Stimulated activated CD8-positive, alpha-beta memory T cell treated with anti-CD3 and anti-CD28 coated beads, Interleukin-12 subunit alpha, Interleukin-12 subunit beta, amount 100 ng/mL, for 24 hours (primary cell): ENCODE results near the gene FGF5.
"Not testable (repeated sequence)": the region's sequence is repeated elsewhere in the genome, so short reads cannot be mapped to it uniquely, and the experiment has no call there.

ENCODE experiments used
- DNase-seq: peaks from one replicate; pipeline ENCODE4 v3.0.0-alpha.2; 2020; ENCODE audit errors: extremely low read depth

The FGF5 gene

DNA sequence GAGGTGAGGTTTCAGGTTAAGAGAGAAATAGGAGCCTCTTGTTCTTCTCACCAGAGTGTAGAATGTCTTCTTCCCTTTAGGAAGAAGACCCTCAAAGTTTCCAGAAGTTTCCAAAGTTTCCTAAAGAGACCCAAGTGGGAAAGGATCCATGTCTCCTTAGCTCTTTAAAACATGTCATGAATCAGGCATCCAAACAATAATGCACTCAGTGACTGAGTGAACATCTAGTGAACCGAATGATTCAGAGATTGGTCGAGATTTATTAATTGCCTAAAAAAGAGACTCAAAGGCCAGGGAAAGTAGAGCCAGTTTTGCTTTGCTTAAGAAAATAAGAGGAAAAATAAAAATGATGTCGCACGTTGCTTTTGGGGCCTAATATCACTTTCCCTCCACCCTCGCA is 29.4 kb downstream of the FGF5 start:
- DNase-seq, result no peak

DNA sequence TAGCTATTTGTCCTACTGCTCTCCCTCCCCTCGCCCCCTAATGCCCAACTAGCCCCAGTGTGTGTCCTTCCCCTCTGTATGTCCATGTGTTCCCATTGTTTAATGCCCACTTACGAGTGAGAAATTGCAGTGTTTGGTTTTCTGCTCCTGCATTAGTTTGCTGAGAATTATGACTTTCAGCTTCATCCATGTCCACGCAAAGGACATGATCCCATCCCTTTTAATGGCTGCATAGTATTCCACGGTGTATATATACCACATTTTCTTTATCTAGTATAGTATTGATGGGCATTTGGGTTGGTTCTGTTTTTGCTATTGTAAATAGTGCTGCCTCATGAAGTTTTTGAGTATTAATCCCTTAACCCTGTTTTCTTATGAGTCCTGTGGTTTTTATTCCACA is 35.4 kb downstream of the FGF5 start:
- no peak for DNase-seq

DNA sequence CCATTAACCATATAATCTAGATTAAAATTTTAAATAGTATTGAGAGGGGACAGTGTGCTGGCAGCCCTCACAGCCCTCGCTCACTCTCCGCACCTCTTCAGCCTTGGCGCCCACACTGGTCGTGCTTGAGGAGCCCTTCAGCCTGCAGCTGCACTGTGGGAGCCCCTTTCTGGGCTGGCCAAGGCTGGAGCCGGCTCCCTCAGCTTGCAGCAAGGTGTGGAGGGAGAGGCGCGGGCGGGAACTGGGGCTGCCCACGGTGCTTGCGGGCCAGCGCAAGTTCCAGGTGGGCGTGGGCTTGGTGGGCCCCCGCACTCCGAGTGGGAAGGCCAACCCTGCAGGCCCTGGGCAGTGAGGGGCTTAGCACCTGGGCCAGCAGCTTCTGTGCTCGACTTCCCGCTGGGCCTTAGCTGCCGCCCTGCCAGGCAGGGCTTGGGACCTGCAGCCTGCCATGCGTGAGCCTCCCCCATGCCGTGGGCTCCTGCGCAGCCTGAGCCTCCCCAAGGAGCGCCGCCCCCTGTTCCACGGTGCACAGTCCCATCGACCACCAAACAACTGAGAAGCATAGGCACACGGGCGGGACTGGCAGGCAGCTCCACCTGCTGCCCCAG is 36.3 kb downstream of the FGF5 start:
- DNase-seq, result no peak

DNA sequence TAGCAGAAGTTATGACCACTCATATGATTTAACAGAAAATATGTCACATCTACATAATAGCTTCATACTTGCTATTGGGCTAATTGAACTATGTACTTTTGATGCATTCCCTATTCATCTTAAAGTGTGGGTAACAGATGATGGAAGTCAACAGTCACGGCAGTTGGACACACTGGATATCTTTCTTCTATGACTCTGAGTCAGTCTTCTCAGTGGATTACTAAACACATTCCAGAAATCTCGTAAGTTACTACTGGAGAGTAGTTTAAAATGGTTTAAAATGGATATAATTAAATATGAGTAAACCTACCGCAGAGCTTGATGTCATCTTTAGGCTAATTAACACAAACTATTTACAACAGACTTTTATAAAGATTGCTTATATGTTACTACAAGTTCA is 39.0 kb downstream of the FGF5 start:
- no peak for DNase-seq

DNA sequence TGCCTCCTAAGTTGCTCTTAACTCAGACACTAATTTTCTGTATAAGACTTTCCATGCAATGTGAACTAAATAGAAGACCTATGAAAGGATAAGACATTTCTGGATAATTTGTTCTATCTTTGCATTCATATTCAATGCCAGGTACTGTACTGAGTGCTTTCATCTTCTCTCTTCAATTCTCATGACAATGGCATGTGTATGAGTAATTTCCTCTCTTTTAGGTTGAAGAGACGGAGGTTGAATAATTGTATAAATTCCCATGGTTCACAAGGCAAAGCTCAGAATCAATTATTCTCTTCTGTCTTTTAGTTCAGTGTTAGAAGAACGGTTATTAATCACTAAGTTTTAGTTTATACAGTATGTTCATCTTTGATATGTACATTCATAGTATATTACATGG is 39.8 kb downstream of the FGF5 start:
- DNase-seq, result no peak

DNA sequence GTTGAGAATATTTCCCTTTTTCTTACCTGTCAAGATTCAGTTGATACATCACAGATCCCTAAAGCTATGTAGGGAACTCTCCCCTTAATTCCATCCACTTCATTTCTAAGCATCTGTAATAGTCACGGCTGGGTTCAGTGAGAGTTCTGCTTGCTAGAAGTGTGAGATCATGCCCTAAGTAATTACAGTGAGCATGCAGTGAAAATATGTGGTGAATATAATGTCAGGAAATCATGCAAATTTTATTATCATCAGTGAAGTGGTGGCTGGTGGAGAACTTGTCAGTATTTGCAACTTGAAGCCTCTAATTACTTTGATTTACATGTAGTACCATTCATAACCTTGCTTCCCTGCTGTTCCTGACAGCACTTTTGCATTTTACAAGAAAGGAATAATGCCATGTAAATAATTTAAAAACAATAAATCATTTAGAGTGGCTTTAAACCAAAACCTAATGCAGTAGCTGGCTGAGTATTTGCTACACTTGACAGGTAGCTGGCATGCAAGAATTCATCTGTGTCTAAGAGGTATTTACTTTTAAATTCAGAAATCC is 40.8 kb downstream of the FGF5 start:
- no peak for DNase-seq

DNA sequence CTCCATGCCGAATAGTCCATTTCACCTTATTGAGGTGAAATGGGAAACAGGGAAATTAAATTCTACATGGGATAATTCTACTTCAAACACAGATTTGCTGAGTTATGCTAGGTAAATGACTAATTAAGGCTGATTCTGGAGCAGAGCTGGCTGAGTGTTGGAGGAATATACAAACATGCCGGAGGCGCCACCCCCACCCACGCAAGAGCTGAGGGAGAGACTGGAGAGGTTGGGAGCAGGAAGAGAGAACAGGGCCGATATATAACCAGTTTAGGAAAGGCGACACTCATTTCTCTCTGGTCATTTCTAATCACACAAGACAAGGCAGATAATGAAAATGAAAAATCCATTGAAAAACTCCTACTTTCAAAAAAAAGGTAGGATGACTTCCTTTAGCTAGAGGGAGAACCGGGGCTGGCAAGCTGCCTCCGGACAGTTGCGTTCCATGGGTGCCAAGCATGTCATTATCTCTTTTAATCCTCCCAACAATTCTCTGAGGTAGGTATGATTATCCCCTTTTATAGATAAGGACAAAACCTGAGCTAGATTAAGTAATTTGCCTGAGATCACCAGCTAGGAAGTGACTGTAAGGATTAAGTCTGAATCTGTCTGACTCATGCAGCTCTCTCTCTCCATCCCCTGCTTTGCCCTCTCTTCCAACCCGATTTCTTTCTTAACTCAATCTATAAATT is 41.5 kb downstream of the FGF5 start:
- no peak for DNase-seq

DNA sequence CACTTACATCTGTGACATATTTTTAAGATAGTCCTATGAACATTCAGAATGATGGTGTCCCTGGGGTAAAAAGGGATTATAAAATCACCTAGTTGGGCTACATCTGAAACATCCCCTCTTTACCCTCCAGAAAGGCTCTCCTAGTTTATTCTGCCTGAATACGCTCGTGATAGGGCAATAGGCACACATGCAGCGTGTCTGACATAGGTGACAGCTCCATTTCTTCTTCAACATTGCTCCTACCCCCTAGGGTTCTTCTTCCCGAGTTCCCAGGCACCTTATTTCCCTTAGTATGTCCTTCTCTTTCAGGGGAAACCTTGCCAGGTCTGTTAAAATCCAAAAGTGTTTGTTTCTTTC is 42.0 kb downstream of the FGF5 start:
- DNase-seq, result no peak

DNA sequence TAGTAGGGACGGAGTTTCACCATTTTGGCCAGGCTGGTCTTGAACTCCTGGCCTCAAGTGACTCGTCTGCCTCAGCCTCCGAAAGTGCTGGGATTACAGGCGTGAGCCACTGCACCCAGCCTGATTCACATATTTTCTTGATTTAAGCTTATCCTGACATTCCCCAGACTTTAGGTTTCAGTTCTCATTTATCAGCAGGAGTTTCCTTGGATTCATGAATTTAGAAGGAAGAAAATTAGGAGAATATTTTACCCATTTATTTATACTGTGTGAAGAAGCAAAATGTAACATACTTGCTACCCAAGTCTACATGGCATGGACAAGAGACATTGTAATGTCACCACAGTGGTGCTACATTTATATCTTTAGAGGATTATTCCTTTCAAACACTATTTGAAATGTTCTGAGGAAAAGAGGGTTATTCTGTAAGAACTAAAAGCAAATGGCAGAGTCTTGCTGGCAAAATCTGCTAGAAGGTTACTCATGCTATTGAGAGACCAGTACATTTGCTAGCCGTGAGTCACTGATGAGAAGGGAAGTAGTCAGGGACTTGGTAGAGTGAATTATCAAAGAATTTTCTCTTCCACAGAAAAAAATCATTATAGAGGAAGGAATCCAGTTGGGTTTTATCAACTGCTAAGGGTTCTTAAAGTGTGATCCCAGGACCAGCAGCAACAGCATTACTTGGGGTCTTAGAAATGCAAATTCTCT is 43.0 kb downstream of the FGF5 start:
- DNase-seq, result no peak

DNA sequence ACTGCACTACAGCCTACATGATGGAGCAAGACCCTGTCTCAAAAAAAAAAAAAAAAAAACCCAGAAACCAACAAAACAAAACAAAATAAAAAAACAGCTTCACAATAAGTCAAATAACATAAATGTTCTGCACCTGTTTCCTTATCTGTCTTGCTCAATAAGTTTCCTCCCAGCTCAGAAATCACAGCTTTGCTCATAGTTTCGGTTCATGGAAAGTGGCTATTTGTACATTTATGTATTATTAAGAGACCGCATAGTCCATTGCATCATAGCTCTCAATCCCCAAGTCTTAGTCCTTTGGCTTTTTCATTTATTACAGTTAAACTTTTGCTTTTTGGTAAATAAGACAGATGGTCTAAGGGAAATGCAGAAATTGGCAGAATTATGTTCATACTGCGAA is 44.7 kb downstream of the FGF5 start:
- no peak for DNase-seq

DNA sequence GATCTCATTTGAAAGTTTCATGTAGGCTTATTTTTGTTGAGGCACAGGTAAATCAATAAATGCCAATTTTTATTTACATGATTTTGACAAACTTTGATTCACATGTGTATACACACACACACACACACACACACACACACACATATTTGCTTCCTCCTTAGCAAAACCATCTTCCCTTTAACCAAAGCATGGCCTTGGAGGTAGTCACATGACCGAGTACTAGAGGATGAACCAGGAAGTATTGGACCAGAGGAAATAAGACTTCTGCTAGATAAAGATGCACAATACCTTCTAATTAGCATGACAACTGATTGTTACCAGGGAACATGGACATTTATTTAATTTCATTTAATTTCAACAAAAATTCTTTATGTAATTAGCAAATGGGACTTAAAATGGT is 45.7 kb downstream of the FGF5 start:
- no peak for DNase-seq

DNA sequence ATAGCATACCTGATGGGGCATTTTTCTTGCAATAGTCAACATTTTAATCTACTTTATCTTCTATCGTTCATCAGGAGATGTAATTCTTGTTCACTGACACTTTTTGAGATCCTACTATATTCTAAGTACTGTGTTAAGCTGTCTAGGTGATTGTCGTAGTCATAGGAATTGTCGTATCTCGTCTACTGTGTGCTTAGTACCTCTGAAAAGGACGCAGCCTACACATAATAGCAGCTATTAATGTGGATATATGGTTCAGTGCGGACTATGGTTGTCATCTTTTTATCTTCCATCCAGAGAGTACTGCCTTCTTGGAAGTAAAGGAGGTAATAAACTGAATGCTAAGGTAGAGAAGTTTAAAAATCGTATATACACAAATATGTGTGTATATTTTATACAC is 47.2 kb downstream of the FGF5 start:
- DNase-seq, result no peak

DNA sequence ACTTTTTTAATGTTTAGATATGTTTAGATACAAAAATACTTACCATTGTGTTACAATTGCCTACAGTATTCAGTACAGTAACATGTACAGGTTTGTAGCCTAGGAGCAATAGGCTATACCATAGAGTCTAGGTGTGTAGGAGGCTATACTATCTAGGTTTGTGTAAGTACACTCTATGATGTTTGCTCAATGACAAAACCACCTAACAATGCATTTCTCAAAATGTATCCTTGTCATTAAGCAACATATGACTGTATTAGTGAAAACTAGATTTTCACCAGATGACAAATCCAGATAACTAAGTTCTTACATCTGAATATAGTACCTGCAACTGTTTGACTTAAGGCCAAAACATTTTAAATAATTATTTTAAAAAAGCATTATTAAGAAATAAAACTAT is 49.4 kb downstream of the FGF5 start:
- not testable (repeated sequence) for DNase-seq

DNA sequence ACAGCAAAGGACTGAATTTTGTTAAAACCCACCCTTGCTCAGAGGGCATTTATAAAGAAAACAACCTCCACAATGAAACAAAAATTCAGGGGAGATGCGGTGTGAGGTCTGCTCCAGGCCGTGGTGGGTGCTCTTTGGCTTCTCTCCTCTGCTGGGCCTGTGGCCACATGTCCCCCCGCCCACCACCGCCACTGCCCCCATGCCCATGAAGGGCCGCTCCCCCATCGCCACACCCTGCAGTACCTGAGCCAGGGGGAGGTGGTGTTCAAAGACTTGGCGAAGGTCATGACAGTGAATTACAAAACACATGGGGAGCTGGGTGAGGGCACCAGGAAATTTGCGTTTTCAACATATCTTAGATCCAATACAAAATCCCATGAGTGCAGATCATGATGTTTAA is 54.9 kb downstream of the FGF5 start:
- DNase-seq, result no peak

DNA sequence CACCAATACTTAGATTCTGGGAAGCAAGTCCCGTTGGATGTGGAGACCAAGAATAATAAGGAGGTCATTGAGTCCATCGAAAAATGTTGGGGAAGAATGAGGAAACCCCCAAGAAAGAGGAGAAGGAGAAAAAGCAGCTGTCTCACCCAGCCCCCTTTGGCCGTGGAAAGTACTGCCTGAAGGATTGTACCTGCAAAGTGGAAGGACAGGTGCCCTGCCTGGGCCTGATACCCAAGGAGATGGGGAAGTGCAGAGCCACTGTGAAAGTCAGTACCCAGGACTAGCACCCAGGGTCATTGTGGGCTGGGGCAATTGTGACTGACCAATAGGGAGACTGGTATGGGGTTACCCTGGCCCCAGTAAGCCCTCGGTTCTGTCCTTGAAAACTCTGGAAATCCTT is 55.3 kb downstream of the FGF5 start:
- no peak for DNase-seq

DNA sequence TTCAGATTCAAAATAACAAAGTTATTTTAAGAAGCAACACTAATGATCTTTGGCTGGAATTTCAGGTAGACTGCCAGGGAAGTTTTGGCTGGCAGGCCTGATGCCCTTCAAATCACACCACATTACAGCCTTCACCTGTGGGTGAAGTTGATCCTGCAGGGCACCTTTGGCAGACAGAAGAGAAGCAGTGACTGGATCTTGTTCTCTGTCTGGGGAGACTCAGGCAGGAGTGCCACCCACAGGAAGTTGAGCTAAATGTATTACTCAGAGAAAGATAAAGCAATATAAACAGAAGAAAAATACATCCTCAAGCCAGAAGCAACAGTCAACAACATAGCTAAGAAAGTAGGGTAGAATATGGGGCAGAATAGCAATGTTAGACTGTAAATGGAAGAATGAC is 56.3 kb downstream of the FGF5 start:
- no peak for DNase-seq

DNA sequence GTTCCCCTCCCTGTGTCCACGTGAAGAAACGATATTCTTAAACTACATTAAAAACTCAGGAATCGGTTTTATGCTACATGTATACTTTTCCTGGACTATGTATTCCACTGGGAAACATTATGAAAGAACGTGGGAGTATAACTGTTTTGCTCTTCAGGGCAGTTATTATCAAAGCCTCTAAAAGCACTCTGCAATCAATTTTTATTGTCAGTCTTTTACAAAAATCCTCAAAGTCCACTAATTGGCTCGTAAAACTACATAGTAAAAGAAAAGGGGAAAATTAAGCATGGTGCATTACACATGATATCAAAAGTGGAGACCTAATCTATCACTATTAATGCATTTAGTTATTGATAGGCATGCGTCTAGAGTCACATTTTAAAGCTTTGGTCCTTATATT is 57.7 kb downstream of the FGF5 start:
- no peak for DNase-seq

DNA sequence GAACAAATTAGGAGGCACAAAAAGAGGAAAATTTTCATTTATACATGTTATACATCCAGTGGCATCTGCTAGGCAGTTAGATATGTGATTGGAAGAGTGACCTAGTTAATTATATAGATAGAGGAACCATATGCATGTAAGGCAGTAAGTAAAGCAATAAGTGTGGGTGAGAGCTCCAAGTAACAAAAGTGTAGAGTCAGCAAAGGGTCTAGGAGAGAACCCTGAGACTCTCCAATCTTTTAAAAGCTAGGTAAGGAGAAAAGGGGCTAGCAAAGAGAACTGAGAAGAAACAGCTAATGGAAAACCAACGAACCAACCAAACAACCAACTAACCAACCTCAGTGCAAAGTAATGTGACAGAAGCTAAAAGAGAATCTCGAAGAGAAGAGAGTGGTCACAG is 65.2 kb downstream of the FGF5 start:
- DNase-seq, result no peak

DNA sequence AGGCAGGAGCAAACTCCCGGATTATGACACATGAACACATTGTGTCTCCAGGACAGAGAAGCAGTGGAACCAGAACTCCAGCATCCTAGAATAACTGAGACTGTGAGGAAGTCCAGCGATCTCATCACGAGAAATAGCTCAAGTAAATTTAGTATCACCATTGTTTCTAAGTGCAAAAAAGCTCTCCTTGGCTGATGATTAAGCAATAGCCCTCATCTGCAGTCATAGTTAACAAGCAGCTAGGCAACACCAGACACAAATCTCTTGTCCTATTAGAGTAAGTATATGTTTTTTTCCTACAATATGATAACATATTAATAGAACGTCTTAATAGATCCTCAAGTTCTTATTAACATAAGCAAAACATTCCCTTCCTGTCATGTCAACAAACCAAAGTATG is 66.7 kb downstream of the FGF5 start:
- no peak for DNase-seq

DNA sequence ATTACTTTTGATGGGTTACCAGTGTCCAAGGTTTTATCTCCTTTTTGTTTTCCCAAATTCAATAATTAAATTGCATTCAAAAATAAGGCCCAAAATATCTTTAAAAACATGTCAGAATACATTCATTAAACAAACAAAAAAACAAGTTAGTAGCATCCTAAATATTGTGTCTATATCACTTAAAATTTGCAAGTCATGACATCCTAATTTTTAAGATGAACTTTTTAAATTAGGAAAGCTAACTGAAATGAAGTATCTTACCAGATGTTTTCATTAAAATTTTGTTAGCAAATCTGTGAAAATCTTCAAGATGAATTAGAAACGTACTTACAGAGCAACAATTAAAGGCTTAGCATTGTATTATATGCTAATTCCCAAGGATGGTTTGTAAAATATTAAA is 68.1 kb downstream of the FGF5 start:
- no peak for DNase-seq

DNA sequence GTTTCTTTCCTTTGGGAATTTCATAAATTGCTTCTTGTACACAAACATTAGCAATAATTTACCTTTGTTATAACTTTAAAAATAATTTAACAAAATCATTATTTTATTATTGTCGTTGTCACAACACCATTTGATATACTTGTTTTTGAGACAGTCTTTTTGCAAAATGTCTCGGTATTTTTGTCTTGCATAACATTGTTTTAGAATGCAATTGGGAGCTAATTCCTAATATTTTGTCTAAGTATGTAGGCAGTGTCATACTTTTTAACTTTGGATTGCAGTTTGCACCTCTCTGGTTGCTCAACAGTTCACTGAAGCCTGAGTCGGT is 68.7 kb downstream of the FGF5 start:
- no peak for DNase-seq

DNA sequence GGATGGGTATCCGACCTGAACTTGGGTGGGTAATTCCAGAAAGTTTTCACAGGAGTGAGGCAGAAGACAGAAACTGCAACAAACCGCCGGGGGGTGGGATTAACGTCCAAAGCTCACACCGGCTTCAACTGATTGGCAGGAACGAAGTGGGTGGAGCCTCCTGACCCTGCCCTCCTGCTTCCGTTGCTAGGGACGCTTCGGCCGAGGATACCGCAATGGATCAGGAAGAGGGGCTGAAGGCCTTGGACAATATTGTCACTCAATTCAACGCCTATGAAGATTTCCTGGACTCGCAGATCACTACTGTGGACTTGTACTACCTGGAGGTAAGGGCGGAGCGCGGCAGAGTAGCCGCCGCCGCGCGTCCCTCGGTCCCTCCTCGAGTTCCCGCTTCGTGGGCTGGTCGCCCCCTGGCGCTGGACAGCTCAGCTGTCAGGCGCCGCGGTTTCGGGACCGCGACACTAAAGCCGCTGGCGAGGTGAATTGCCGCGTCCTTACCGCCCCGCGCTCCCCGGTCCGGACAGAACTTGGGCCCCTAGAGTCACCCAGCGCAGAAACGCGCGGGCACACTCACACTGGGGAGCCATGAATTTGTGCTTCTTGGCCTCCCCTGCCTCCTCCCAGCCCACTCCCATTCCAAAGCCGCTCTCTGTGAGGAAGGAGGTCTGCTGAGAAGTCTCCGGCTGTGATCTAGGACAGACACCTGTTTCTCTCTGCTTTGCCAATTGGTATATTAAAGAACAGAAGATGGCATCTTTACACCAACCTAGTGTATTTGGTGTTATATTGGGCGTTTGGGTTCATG is 69.3 kb downstream of the FGF5 start, which contains the start of gene CFAP299:
Gene CFAP299 (plus strand): TSS at position 177 of the 805 bp plus-strand sequence.
- peak; percentile 36 for DNase-seq
